Mesendoderm (in vitro differentiated cells): ENCODE results near the gene HSPB6.

ENCODE experiments used
- DNase-seq: peaks from one replicate; pipeline ENCODE4 v3.0.0; 2013
- H2AK5ac ChIP-seq: 2 replicates; pipeline ENCODE4 v1.6.1; 2013; ENCODE audit warnings: low read length, inconsistent platforms
- H2BK120ac ChIP-seq: 2 replicates; pipeline ENCODE4 v1.6.1; 2013; ENCODE audit warnings: low read depth, mild to moderate bottlenecking, low read length, moderate library complexity, mixed read lengths
- H2BK15ac ChIP-seq: replicated peaks from 2 replicates; pipeline ENCODE4 v1.6.1; 2013; ENCODE audit warnings: low read depth, mild to moderate bottlenecking, moderate library complexity
- H2BK5ac ChIP-seq: 2 replicates; pipeline ENCODE4 v1.6.1; 2013; ENCODE audit warnings: low read length, inconsistent platforms
- H3K18ac ChIP-seq: 2 replicates; pipeline ENCODE4 v1.6.1; 2013; ENCODE audit warnings: mild to moderate bottlenecking, low read length, mixed read lengths
- H3K23ac ChIP-seq: one replicate; pipeline ENCODE4 v1.6.1; 2013; ENCODE audit warnings: low read length
- H3K27ac ChIP-seq: 2 replicates; pipeline ENCODE4 v1.5.1; 2013; ENCODE audit warnings: low read depth, mild to moderate bottlenecking, inconsistent platforms, low read length, moderate library complexity
- H3K27me3 ChIP-seq: 2 replicates; pipeline ENCODE4 v1.6.1; 2013; ENCODE audit warnings: low read length, control low read depth, mild to moderate bottlenecking, inconsistent platforms; ENCODE audit not compliant: insufficient read depth, poor library complexity
- H3K36me3 ChIP-seq: 2 replicates; pipeline ENCODE4 v1.6.1; 2013; ENCODE audit warnings: low read length, inconsistent platforms; ENCODE audit not compliant: control insufficient read depth, insufficient read depth
- H3K4ac ChIP-seq: one replicate; pipeline ENCODE4 v1.6.1; 2013; ENCODE audit warnings: low read depth, mild to moderate bottlenecking, low read length, moderate library complexity
- H3K4me1 ChIP-seq: 2 replicates; pipeline ENCODE4 v1.6.1; 2013; ENCODE audit warnings: low read depth, low read length, inconsistent platforms; ENCODE audit not compliant: control insufficient read depth
- H3K4me2 ChIP-seq: 2 replicates; pipeline ENCODE4 v1.6.1; 2013; ENCODE audit warnings: low read length
- H3K4me3 ChIP-seq: 2 replicates; pipeline ENCODE4 v1.5.1; 2013; ENCODE audit warnings: mild to moderate bottlenecking, low read length
- H3K56ac ChIP-seq: one replicate; pipeline ENCODE4 v1.6.1; 2013; ENCODE audit warnings: low read length
- H3K79me1 ChIP-seq: 2 replicates; pipeline ENCODE4 v1.6.1; 2013; ENCODE audit warnings: low read length, inconsistent platforms
- H3K79me2 ChIP-seq: 2 replicates; pipeline ENCODE4 v1.6.1; 2013; ENCODE audit warnings: mild to moderate bottlenecking, low read length; ENCODE audit not compliant: control insufficient read depth, insufficient read depth
- H3K9ac ChIP-seq: 2 replicates; pipeline ENCODE4 v1.6.1; 2013; ENCODE audit warnings: low read length, inconsistent platforms
- H4K5ac ChIP-seq: one replicate; pipeline ENCODE4 v1.6.1; 2013; ENCODE audit warnings: low read length
- H4K8ac ChIP-seq: one replicate; pipeline ENCODE4 v1.6.1; 2013; ENCODE audit warnings: low read depth, mild to moderate bottlenecking, control low read depth, low read length, moderate library complexity
- WGBS: extraction: QIAGEN DNeasy Blood & Tissue Kit; methylation state at CpG from one replicate; pipeline ENCODE4 v1.1.7; 2013; ENCODE audit warnings: low lambda C conversion rate, missing lambda C conversion rate; ENCODE audit not compliant: insufficient coverage; ENCODE audit errors: extremely low coverage; 5-methylcytosine and 5-hydroxymethylcytosine counted together

HSPB6 gene

GRCh38 chr19:35745328-35746086 lies 11.3 kb downstream of the HSPB6 start, which contains the start of the genes PSENEN and U2AF1L4:
Gene PSENEN (plus strand): TSS chr19:35745651. CDS start chr19:35745931, 280 bp downstream.
Gene U2AF1L4 (minus strand): TSS chr19:35745418. CDS start chr19:35745391, 27 bp downstream.
- H3K56ac ChIP-seq: peak within 1 kb of the TSS; percentile 87
- no peaks in the 10 kb centered on the region for H3K27me3 ChIP-seq
- H3K4me2 ChIP-seq: peak within 1 kb of the TSS; percentile 93
- no peaks in the 10 kb centered on the region for H3K79me1 ChIP-seq
- WGBS: no CpG with 5 or more reads among the region's 40 CpGs
- H4K5ac ChIP-seq: no peak within 1 kb of the TSS
- no peaks in the 10 kb centered on the region for H3K36me3 ChIP-seq
- H3K27ac ChIP-seq: peak within 1 kb of the TSS; percentile 78
- no peak within 1 kb of the TSS for H2BK15ac ChIP-seq
- peak within 1 kb of the TSS; percentile 85 for H3K4ac ChIP-seq
- H3K4me3 ChIP-seq: peak within 1 kb of the TSS; percentile 78
- peak; percentile 99 for DNase-seq
- H2AK5ac ChIP-seq: no peak within 1 kb of the TSS
- H3K79me2 ChIP-seq: no peaks in the 10 kb centered on the region
- peak within 1 kb of the TSS; percentile 90 for H3K9ac ChIP-seq
- peak within 1 kb of the TSS; percentile 100 for H3K18ac ChIP-seq
- H3K4me1 ChIP-seq: no peaks in the 10 kb centered on the region
- H3K23ac ChIP-seq: no peak within 1 kb of the TSS
- H4K8ac ChIP-seq: no peak within 1 kb of the TSS
- H2BK5ac ChIP-seq: peak within 1 kb of the TSS; percentile 56
- H2BK120ac ChIP-seq: peak within 1 kb of the TSS; percentile 75

GRCh38 chr19:35744430-35745327 lies 12.2 kb downstream of the HSPB6 start:
- Histone ChIP-seq H2BK15ac (no peak overlapping the region), H3K27me3 (no peaks in the 10 kb centered on the region), H3K18ac (peak overlapping the region; percentile 100), H3K9ac (peak overlapping the region; percentile 82), H3K56ac (peak overlapping the region; percentile 87), H2BK5ac (peak overlapping the region; percentile 56), H3K79me1 (no peaks in the 10 kb centered on the region), H3K4me3 (peak overlapping the region; percentile 78), H3K4ac (peak overlapping the region; percentile 85), H3K4me2 (peak overlapping the region; percentile 87), H3K36me3 (no peaks in the 10 kb centered on the region), H3K27ac (peak overlapping the region; percentile 78), H2AK5ac (no peak overlapping the region), H3K79me2 (no peaks in the 10 kb centered on the region), H3K23ac (no peak overlapping the region), H4K5ac (no peak overlapping the region), H4K8ac (no peak overlapping the region), H3K4me1 (no peaks in the 10 kb centered on the region), H2BK120ac (peak overlapping the region; percentile 75)
- peak; percentile 99 for DNase-seq
- WGBS: no CpG with 5 or more reads among the region's 41 CpGs

GRCh38 chr19:35743640-35744429 lies 13.0 kb downstream of the HSPB6 start:
- Histone ChIP-seq H3K27me3 (no peaks in the 10 kb centered on the region), H3K9ac (no peak overlapping the region), H2BK120ac (no peak overlapping the region), H3K27ac (no peak overlapping the region), H2AK5ac (no peak overlapping the region), H3K79me2 (no peaks in the 10 kb centered on the region), H3K56ac (no peak overlapping the region), H2BK15ac (no peak overlapping the region), H3K4me3 (no peak overlapping the region), H3K4ac (no peak overlapping the region), H3K4me2 (no peak overlapping the region), H3K18ac (no peak overlapping the region), H3K79me1 (no peaks in the 10 kb centered on the region), H2BK5ac (no peak overlapping the region), H3K23ac (no peak overlapping the region), H4K8ac (no peak overlapping the region), H3K4me1 (no peaks in the 10 kb centered on the region), H3K36me3 (peaks cover under 1% of the 10 kb centered on the region), H4K5ac (no peak overlapping the region)
- WGBS: no CpG with 5 or more reads among the region's 19 CpGs
- no peak for DNase-seq

- no peaks in the 10 kb centered on the region for H3K27me3 ChIP-seq
- H3K23ac ChIP-seq: no peak within 1 kb of the TSS
- H2BK5ac ChIP-seq: no peak within 1 kb of the TSS
- peak within 1 kb of the TSS; percentile 74 for H3K56ac ChIP-seq
- H2BK120ac ChIP-seq: no peak within 1 kb of the TSS
- peaks cover 7% of the 10 kb centered on the region for H3K36me3 ChIP-seq
- no peak within 1 kb of the TSS for H3K27ac ChIP-seq
- H2AK5ac ChIP-seq: no peak within 1 kb of the TSS
- H3K4me3 ChIP-seq: no peak within 1 kb of the TSS
- no peaks in the 10 kb centered on the region for H3K79me1 ChIP-seq
- no peaks in the 10 kb centered on the region for H3K79me2 ChIP-seq
- no peaks in the 10 kb centered on the region for H3K4me1 ChIP-seq
- H4K8ac ChIP-seq: no peak within 1 kb of the TSS
- H3K4me2 ChIP-seq: no peak within 1 kb of the TSS
- no peak within 1 kb of the TSS for H3K4ac ChIP-seq
- H2BK15ac ChIP-seq: no peak within 1 kb of the TSS
- DNase-seq: no peak
- no peak within 1 kb of the TSS for H4K5ac ChIP-seq
- no CpG with 5 or more reads among the region's 9 CpGs for WGBS
- no peak within 1 kb of the TSS for H3K18ac ChIP-seq
- no peak within 1 kb of the TSS for H3K9ac ChIP-seq
Measured at GRCh38 chr19:35742121-35742724, 14.6 kb downstream of the HSPB6 start, which contains the start of gene IGFLR1. Gene IGFLR1 (minus strand): TSS chr19:35742452. CDS start chr19:35741180, 1,272 bp downstream.

- Histone ChIP-seq H3K27me3 (no peaks in the 10 kb centered on the region), H3K23ac (no peak overlapping the region), H3K79me1 (no peaks in the 10 kb centered on the region), H3K79me2 (no peaks in the 10 kb centered on the region), H2BK120ac (no peak overlapping the region), H4K5ac (no peak overlapping the region), H3K4ac (peak overlapping the region; percentile 39), H2BK15ac (no peak overlapping the region), H3K4me1 (no peaks in the 10 kb centered on the region), H3K4me2 (peak overlapping the region; percentile 88), H2BK5ac (no peak overlapping the region), H2AK5ac (no peak overlapping the region), H3K56ac (peak overlapping the region; percentile 86), H3K18ac (peak overlapping the region; percentile 33), H3K4me3 (peak overlapping the region; percentile 44), H4K8ac (no peak overlapping the region), H3K27ac (peak overlapping the region; percentile 96), H3K9ac (peak overlapping the region; percentile 81), H3K36me3 (peaks cover 9% of the 10 kb centered on the region)
- no peak for DNase-seq
- no CpG with 5 or more reads among the region's 12 CpGs for WGBS
Measured at GRCh38 chr19:35741203-35741515, 15.7 kb downstream of the HSPB6 start.
